GM21367 (cell line): ENCODE measurements around the gene OR2J2.
"Not testable (repeated sequence)": the region's sequence is repeated elsewhere in the genome, so short reads cannot be mapped to it uniquely, and the experiment has no call there.

Experiments used
- ATAC-seq: cut with Tn5 transposase; IDR thresholded peaks from one replicate; pipeline ENCODE4 v1.9.1; 2021; ENCODE audit not compliant: unreplicated experiment

The OR2J2 gene

DNA sequence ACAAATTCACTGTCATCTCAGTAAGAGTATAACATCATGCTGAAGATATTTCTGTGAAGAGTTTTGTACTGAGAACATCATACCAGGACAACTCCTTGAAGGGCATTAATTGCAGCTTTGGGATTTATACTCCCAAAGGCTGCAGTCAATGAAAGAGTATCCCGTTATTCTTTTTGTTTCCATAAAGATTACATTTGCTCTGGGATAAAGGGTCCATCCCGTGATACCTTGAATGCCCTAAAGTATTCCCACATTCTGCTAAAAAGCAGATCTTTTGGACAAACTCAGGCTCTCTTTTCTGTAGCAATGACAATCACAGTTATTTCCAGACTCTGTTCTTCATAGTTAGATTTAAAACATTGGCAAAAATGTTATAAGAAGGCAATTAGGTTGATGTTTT is at the start of gene OR2J2:
Gene OR2J2 (plus strand): TSS at position 301 of the 400 bp plus-strand sequence. CDS start 2,729 bp downstream, outside the sequence.
- ATAC-seq = not testable (repeated sequence)

DNA sequence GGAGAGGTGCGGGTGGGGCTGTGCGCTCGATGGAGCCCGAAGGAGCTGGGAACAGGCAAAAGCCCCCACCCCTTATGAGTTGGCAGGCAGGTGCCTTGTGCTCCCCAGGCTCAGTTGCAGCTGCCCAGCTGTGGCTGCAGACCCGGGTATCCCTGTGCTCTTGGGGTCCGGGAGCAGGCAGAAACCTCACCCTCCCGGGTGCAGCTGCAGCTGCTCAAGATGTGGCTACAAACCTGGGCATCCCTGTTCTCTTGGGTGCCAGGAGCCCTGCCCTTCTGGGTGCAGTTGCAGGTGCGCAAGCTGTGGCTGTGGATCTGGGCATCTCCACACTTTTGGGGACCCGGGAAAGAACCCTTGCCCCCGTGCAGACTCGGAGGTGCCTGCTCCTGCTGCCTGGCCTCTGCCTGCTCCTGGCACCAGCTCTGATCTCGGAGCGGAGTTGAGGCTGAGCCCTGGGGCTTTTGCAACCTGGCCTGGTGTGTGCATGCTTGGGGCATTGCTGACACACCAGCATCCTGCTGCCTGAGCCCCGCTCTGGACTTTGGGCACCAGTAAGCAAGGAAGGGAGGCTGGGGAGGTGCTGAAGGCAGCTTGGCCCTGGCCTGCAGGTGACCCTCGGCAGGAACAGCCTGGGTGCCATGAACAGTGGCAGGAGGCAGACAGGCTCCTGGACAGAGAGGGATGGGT is 41.2 kb upstream of the OR2J2 start:
- no peak for ATAC-seq

DNA sequence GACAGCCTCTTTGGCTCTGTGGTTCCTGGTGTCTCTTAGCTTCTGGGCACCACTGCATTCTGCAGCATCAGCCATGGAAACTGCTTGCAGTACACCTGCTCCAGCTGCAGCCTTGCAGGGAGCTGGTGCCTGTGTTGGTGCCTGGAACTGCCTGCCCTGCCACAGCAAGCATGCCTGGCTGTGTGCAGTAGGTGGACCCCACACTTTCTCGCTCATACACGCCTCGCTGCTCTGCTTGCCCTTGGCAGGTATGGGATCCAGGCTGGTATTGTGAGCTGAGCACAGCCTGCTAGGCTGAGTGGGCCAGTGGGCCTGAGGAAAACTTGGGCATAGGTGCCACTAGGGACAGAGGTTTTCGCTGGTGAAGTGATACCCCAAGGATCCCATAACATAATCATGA is 40.1 kb upstream of the OR2J2 start:
- no peak for ATAC-seq

DNA sequence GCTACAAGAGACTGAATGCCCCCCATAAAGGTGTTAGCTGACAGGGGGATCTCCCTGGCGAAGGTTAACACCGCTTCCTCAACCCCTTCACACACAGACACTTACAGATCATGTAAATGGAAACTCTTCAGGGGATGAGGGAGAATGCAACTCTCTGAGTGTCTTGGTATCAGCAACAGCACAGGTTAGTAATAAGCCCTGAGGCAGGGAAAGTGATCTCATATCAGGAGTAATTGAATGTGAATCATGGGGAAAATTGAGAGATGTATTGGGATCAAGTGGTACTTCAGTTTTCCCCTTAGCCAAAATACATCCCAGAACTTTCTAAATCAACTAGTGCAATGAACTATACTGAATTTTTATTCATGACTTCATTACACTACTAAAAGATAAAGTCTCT is 39.0 kb upstream of the OR2J2 start:
- ATAC-seq = no peak

DNA sequence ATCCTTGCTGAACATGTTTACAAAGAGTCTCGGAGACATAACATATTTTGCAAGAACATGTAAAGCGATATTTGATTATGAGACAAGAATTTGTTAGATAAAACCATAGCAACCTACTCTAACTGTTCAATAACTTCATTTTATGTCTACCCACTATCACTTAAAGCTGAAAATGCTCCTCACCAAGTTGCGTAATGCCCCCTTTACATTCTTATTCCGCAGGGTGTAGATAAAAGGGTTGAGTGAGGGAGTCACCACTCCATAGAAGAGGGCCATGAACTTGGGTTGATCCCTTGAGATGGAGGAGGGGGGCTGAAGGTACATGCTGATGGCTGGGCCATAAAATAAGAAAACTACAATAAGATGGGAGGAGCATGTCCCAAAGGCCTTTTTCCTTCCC is 33.0 kb upstream of the OR2J2 start:
- ATAC-seq = no peak

DNA sequence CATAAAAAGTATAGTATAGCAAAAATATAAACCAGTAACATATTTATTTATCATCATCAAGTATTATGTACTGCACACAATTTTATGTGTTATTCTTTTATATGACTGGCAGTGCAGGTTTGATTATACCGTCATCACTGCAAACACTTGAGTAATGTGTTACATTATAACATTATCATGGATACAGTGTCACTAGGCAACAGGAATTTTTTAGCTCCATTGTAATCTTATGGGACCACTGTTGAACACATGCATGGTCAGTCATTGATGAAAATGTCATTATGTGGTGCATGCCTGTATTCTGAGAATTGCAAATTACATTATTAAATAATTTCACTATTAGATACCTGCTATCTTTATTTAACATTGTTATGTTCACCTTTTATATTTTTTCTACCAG is 29.1 kb upstream of the OR2J2 start:
- no peak for ATAC-seq

DNA sequence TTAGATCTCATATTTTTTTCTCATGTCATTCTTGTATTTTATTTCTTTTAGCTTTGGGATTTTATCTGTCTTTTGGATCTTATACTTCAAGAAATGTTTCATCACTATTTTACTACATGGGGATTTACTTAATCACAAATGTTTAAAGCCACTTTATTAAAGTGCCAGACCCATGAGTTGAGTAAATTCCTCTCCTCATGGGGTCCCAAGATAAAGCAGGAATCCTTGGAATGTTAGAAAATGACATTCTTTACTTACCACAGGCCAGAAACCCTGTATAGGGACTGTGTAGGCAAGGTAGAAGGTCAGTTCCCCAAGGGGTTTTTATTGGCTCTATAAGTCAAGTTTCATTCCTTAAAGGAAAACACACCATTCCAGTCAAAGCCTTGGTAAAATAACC is 28.4 kb upstream of the OR2J2 start:
- ATAC-seq = no peak

DNA sequence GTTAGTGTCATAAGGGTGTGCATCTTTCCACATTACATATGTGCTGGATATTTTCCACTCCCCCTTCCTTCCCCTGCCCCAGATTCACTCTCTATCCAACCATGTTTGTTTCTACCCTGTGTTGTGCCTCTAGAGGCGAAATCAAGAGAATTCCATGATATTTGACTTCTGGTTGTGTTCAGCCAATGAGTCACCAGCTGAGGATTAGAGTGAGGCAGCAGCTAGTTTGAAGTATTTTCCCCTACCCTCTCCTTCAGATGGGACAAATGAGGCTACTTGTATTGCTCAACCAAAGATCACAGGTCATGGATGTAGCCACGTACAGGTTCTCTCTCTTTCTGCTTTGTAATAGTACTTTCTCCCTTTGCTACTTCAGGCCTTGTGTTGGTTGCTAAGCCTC is 24.5 kb upstream of the OR2J2 start:
- ATAC-seq = no peak

DNA sequence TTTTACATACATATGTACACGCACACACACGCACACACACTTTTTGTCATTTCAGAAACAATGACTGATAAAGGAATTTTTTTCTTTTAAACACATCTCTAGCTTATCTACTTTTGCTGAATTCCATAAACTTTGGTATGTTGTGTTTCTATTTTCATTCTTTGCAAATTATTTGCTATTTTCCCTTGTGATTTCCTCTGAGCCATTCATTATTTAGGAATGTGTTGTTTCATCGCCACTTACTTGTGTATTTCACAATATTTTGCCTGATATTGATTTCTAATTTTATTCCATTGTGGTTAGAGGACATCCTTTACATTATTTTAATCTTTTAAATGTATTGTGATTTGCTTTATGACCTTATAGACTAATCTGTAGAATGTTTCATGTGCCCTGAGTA is 23.6 kb upstream of the OR2J2 start:
- no peak for ATAC-seq

DNA sequence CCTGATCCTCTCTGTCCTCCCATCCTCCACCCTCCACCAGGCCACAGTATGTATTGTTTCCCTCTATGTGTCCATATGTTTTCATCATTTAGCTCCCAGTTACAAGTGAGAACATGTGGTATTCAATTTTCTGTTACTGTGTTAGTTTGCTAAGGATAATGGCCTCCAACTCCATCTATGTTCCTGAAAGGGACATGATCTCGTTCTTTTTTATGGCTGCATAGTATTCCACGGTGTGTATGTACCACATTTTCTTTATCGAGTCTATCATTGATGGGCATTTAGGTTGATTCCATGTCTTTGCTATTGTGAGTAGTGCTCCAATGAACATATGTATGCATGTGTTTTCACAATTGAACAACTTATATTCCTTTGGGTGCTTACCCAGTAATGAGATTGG is 21.3 kb upstream of the OR2J2 start:
- not testable (repeated sequence) for ATAC-seq

DNA sequence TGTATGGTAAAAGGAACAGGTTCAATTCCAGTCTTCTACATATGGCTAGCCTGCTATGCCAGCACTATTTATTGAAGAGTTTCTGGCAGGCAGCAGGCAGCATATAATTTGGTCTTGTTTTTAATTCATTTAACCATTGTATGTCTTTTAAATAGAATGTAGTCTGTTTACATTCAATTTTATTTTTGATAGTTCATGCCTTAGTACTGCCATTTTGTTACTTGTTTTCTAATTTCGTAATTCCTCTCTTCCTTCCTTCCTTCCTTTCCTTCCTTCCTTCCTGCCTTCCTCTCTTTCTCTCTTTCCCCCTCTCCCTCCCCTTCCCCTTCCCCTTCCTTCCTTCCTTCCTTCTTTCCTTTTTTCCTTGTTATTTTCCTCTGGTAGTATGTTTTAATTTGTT is 17.6 kb upstream of the OR2J2 start:
- no peak for ATAC-seq

DNA sequence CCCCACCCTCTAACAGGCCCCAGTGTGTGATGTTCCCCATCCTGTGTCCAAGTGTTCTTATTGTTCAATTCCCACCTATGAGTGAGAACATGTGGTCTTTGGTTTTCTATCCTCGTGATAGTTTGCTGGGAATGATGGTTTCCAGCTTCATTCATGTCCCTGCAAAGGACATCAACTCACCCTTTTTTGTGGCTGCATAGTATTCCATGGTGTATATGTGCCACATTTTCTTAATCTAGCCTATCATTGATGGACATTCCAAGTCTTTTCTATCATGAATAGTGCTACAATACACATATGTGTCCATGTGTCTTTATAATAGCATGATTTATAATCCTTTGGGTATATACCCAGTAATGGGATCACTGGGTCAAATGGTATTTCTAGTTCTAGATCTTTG is 15.5 kb upstream of the OR2J2 start:
- ATAC-seq = not testable (repeated sequence)

DNA sequence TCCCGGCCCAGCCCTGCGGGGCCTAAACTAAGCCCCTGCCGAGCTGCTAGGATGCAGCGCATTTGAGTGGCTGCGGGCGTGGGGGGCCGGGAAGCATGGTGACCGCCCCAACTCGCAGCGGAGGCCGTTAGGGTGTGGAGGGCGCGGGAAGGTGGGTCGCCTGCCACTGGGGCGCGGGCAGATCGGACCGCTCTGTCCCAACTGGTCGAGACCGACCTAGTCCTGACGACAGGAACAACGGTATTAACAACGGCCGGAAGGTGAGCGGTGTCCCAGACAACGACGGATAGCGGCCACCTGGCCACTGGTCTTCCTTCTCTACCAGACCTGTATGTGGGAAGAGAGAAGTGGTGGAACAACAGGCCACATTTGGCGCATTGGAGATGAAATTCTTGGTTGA is 10.8 kb upstream of the OR2J2 start:
- ATAC-seq = not testable (repeated sequence)

DNA sequence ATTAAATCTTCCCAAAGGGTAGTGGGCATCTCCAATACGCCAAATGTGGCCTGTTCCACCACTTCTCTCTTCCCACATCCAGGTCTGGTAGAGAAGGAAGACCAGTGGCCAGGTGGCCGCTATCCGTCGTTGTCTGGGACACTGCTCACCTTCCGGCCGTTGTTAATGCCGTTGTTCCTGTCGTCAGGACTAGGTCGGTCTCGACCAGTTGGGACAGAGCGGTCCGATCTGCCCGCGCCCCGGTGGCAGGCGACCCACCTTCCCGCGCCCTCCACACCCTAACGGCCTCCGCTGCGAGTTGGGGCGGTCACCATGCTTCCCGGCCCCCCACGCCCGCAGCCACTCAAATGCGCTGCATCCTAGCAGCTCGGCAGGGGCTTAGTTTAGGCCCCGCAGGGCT is 5.1 kb upstream of the OR2J2 start:
- not testable (repeated sequence) for ATAC-seq

DNA sequence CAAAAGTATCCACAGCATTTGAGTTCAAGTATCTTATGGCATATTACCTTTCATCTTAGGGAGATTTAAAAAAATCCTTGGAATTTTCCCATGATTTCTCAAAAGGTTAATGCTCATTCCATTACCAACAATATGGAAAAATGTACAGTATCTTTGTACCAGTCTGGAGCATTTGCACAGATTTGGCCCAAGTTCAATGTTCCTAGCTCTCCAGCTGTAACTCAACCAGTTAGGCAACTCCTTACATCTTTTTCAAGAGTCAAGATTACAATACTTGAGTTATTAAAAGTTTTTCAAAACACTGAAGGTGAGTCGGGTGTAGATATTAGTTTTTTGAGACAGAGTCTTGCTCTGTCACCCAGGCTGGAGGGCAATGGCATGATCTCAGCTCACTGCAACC is 1.0 kb downstream of the OR2J2 start:
- no peak for ATAC-seq

DNA sequence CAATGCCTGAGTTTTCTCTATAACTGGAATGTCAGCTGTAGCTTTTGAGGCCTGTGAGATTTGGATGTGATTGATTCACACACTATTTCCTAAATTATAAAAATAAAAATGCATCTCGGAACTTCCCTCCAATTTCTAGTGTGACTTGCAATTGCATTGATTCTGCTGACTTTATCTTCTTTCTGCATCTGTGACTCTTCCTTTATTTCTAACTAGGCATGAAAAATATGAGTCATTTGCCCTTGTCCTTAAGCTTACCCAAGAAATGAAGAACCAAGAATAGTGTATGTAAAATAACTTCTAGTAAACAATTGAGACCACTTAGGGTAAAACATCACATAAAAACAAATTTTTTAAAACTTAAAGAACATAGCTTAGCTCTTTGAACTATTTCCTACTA is 12.9 kb downstream of the OR2J2 start:
- ATAC-seq = no peak

DNA sequence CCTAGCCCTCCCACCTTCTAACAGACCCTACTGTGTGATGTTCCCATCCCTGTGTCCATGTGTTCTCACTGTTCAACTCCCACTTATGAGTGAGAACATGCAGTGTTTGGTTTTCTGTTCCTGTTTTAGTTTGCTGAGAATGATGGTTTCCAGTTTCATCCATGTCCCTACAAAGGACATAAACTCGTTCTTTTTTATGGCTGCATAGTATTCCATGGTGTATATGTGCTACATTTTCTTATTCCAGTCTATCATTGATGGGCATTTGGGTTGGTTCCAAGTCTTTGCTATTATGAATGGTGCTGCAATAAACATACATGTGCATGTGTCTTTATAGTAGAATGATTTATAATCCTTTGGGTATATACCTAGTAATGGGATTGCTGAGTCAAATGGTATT is 18.0 kb downstream of the OR2J2 start:
- ATAC-seq = not testable (repeated sequence)

DNA sequence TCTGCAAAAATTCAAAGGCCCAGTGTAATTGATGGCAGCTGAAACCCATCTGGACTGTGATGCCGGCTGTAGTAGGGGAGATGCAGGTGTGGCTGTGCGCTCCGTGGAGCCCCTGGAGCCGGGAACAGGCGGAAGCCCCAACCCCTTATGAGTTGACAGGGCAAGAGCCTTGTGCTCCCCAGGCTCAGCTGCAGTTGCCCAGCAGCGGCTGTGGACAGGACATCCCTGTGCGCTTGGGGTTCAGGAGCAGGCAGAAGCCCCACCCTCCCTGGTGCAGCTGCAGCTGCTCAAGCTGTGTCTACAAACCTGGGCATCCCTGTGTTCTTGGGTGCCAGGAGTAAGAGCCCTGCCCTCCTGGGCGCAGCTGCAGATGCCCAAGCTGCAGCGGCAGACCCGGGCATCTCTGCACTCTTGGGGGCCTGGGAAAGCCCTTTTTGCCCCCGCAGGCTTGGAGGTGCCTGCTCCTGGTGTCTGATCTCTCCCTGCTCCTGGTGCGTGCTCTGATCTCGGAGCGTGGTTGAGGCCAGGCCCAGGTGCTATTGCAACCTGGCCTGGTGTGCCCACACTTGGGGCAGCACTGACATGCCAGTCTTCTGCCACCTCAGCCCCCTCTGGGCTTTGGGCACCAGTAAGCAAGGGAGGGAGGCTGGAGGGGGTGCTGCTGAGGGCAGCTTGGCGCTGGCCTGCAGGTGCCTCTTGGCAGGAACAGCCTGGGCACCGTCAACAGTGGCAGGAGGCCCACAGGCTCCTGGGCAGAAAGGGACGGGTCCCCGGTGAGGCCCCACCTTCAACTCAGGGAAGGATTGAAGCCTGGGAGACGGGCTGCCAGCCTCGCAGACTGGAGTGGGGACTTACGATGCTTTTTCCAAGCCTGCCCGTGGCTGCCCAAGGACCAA is 30.3 kb downstream of the OR2J2 start:
- ATAC-seq = no peak

DNA sequence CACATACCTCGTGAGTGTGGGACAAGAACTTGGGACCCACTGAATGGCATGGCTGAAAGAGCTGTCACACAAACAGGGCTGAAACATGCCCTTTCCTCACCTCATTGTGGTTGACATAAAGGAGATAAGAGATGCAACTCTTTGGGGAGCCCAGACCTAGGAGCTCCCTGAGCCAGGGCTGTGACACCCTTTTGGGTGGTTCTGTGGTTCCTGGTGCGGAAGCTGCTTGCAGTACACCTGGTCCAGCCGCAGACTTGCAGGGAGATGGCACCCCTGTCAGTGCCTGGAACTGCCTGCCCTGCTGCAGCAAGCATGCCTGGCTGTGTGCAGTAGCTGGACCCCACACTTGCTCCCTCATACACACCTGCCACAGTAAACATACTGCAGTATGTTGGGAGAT is 31.3 kb downstream of the OR2J2 start:
- ATAC-seq = no peak

DNA sequence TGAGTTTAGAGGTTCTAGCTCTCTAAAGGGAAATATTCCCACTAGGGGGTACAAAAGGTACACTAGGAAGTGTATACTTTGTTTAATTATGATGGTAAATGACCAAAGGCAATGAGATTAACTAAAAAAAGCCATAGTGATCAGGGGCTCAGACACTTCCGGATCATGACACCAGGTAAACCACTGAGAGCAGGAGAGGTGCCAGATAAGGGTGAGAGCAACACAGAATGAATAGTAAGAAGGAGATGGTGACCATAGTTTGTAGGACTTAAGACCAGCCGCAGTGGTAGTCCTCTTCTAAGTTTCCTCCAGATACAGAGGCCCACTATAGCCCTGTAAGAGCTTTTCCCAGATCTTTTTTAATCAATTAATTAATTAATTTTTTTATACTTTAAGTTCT is 40.8 kb downstream of the OR2J2 start:
- ATAC-seq = no peak

DNA sequence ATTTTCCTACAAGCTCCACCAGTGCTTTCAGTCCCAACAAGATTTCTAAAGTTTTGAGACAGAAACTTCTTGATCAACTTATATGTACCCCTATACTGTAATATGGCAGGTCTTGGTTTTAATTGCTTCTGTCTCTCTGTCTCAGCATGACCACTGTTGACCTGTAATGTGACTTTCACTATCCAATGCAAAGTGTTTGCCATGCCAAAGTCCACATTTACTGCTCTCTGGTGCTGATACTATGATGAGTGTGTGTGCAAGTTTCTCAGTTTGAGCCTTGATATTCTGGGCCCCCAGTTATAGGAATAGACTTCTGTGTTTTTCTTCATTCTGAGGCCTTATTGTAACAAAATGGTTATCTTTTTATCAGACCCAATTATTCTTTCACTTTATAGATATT is 45.8 kb downstream of the OR2J2 start:
- no peak for ATAC-seq

DNA sequence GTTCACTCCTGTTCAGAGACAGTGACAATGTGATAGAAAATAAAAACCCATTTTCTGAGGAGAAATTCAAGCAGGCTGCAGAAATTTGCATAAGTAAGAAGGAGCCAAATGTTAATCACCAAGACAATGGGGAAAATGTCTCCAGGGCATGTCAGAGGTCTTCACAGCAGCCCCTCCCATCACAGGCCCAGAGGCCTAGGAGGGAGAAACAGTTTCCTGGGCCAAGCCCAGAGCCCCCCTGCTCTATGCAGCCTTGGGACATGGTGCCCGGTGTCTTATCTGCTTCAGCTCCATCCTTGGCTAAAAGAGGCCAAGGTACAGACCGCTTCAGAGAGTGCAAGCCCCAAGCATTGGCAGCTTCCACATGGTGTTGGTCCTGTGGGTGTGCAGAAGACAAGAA is 46.5 kb downstream of the OR2J2 start:
- not testable (repeated sequence) for ATAC-seq
